Mammary epithelial cell (primary cell): Measurements from ENCODE around the gene CC2D2B.

Source experiments
- EZH2 ChIP-seq: IDR thresholded peaks from 2 replicates; pipeline ENCODE4 v1.6.1; 2012; ENCODE audit warnings: low read length, inconsistent platforms, borderline replicate concordance
- TF ChIP-seq, protein P1 (sequence below), 2 donors: IDR thresholded peaks in 1 of 2; conservative IDR thresholded peaks in 1 of 2; 2 replicates each; pipeline ENCODE4 v1.5.1; 2011 to 2012; ENCODE audit warnings: inconsistent platforms in 2 of 2, low read length in 2 of 2, mild to moderate bottlenecking in 2 of 2, control low read depth in 1 of 2, low read depth in 1 of 2; ENCODE audit not compliant: insufficient read depth in 1 of 2; ENCODE audit errors: extremely low read depth in 1 of 2

DNA sequence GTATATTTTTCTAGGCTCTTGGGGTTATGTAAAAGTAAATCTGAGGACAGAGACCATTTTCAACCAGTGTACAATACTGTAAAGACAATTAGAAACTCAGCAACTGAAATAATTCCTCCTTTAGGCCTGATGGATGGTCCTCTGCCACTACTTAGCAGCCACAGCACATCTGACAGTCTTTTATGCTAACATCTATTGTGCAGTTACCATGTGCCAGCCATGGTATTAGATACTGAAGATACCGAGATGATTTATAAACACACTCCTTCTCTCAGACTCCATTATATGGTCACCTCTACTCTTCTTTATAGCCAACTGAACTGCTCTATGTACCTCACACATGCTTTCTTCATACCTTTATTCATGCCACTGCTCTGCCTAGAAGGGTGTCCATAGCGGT lies 74.4 kb downstream of the CC2D2B start:
- no peak for TF ChIP-seq EZH2
- TF ChIP-seq, protein P1, sequence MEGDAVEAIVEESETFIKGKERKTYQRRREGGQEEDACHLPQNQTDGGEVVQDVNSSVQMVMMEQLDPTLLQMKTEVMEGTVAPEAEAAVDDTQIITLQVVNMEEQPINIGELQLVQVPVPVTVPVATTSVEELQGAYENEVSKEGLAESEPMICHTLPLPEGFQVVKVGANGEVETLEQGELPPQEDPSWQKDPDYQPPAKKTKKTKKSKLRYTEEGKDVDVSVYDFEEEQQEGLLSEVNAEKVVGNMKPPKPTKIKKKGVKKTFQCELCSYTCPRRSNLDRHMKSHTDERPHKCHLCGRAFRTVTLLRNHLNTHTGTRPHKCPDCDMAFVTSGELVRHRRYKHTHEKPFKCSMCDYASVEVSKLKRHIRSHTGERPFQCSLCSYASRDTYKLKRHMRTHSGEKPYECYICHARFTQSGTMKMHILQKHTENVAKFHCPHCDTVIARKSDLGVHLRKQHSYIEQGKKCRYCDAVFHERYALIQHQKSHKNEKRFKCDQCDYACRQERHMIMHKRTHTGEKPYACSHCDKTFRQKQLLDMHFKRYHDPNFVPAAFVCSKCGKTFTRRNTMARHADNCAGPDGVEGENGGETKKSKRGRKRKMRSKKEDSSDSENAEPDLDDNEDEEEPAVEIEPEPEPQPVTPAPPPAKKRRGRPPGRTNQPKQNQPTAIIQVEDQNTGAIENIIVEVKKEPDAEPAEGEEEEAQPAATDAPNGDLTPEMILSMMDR (conservative IDR thresholded peaks at IDR 0.05 in 1 of 2, IDR thresholded peaks at IDR 0.05 in 1 of 2; ENCODE audit: extremely low read depth in 1 of 2, insufficient read depth in 1 of 2, low read depth in 1 of 2, low read length in 2 of 2): no peak
